ENCODE data around the gene SOCS7.

- TF ChIP-seq CTCF (IDR thresholded peaks at IDR 0.05), result no peak
- no peak for TF ChIP-seq ZFX (IDR thresholded peaks at IDR 0.05; ENCODE audit: borderline replicate concordance)
Observed at GRCh38 chr17:38395090-38395489, 43.4 kb downstream of the SOCS7 start.
